Caco-2 (cell line): ENCODE results near the gene SLC16A8. TPM values are rescaled to one million over a fixed set of nuclear protein-coding genes. Genes with fewer than 3 reads are reported as not detected.
A peak's percentile ranks its signal among the peaks of the same experiment; 100 is the strongest.

ENCODE experiments used
- BruUV-seq: library from RNA; stranded (reverse); fragments of 400-500 nt; replicated peaks from 2 replicates; lab custom pipeline; 2021; lab: Mats Ljungman, UMichigan
- CTCF ChIA-PET: fragments of 300-600 bp; sonication (Branson Sonifier 250); formaldehyde crosslinking; loops from one replicate; lab custom pipeline; 2022; ENCODE audit warnings: antibody characterized with exemption; lab: Charles Lee
- POLR2A ChIA-PET: fragments of 300-600 bp; sonication (Branson Sonifier 250); formaldehyde crosslinking; loops from one replicate; lab custom pipeline; 2022; ENCODE audit warnings: antibody characterized with exemption; lab: Charles Lee
- DNase-seq, 2 experiments: peaks; one replicate each; pipeline versions ENCODE4 v3.0.0 to v3.0.0-alpha.2; 2020 to 2022
- H3K27me3 ChIP-seq: replicated peaks from 2 replicates; pipeline ENCODE4 v1.6.0; 2011; ENCODE audit warnings: low read length; ENCODE audit not compliant: control insufficient read depth, insufficient read depth
- H3K36me3 ChIP-seq: 2 replicates; pipeline ENCODE4 v1.5.1; 2011; ENCODE audit warnings: low read length; ENCODE audit not compliant: control insufficient read depth, insufficient read depth
- H3K4me1 ChIP-seq: fragments of 250-450 bp; sonication (Bioruptor Pico); 2 replicates; pipeline ENCODE4 v1.5.1; 2020; ENCODE audit warnings: mild to moderate bottlenecking
- H3K4me3 ChIP-seq: 2 replicates; pipeline ENCODE4 v1.5.1; 2011; ENCODE audit warnings: low read depth, mild to moderate bottlenecking, control low read depth, low read length
- H3K9me3 ChIP-seq: fragments of 250-450 bp; sonication (Bioruptor Pico); 2 replicates; pipeline ENCODE4 v1.5.1; 2020; ENCODE audit warnings: mild to moderate bottlenecking, moderate library complexity
- H3K27ac Mint-ChIP-seq: one replicate; pipeline ENCODE4 v1.8.0; 2022; ENCODE audit warnings: mixed read lengths; ENCODE audit not compliant: unreplicated experiment
- H3K27me3 Mint-ChIP-seq: one replicate; pipeline ENCODE4 v1.8.0; 2022; ENCODE audit warnings: mixed read lengths; ENCODE audit not compliant: insufficient read depth, unreplicated experiment
- H3K36me3 Mint-ChIP-seq: one replicate; pipeline ENCODE4 v1.8.0; 2022; ENCODE audit warnings: mild to moderate bottlenecking, mixed read lengths; ENCODE audit not compliant: insufficient read depth, unreplicated experiment
- H3K4me1 Mint-ChIP-seq: one replicate; pipeline ENCODE4 v1.8.0; 2022; ENCODE audit warnings: low read depth, mixed read lengths; ENCODE audit not compliant: unreplicated experiment
- H3K4me3 Mint-ChIP-seq: one replicate; pipeline ENCODE4 v1.8.0; 2022; ENCODE audit warnings: mild to moderate bottlenecking, moderate library complexity, mixed read lengths; ENCODE audit not compliant: unreplicated experiment
- H3K9me3 Mint-ChIP-seq: one replicate; pipeline ENCODE4 v1.8.0; 2022; ENCODE audit warnings: mixed read lengths; ENCODE audit not compliant: unreplicated experiment
- CTCF ChIP-seq, 2 experiments: fragments of 200-600 bp in 1 of 2; IDR thresholded peaks; 1 replicate in 1 of 2; 2 replicates in 1 of 2; pipeline versions ENCODE4 v1.5.1 to v1.8.0; 2011 to 2022; ENCODE audit warnings: antibody characterized with exemption in 1 of 2, control low read depth in 1 of 2, inconsistent platforms in 1 of 2, low read depth in 1 of 2, low read length in 1 of 2, mild to moderate bottlenecking in 1 of 2, moderate library complexity in 1 of 2; ENCODE audit not compliant: insufficient read depth in 1 of 2, severe bottlenecking in 1 of 2, unreplicated experiment in 1 of 2
- intact Hi-C: fragments of 100-400 bp; cut with micrococcal nuclease; formaldehyde crosslinking; loops from one replicate; pipeline ENCODE4 v1.10.0; 2022; ENCODE audit not compliant: unreplicated experiment
- total RNA-seq: library from RNA; stranded (reverse); gene quantifications from 2 replicates; pipeline ENCODE4 v1.2.3, GENCODE V29; 2022

Gene SLC16A8
- total RNA-seq, 1 experiment from 2014 or later: not detected

GRCh38 chr22:38075961-38076360 lies 8.0 kb downstream of the SLC16A8 start:
- Histone ChIP-seq H3K36me3 (peaks cover 4% of the 10 kb centered on the region), H3K9me3 (no peaks in the 10 kb centered on the region), H3K4me1 (no peaks in the 10 kb centered on the region), H3K4me3 (no peak overlapping the region), H3K27me3 (no peaks in the 10 kb centered on the region)
- Mint-ChIP-seq H3K27ac (no peak overlapping the region), H3K36me3 (peaks cover 3% of the 10 kb centered on the region), H3K4me3 (no peak overlapping the region), H3K9me3 (no peaks in the 10 kb centered on the region), H3K27me3 (no peaks in the 10 kb centered on the region), H3K4me1 (no peaks in the 10 kb centered on the region)
- intact Hi-C loops: no loop called here
- no TSS peak for BruUV-seq
- POLR2A ChIA-PET: no interaction called here
- CTCF ChIA-PET: no interaction called here
- no peak for DNase-seq
- no peak for TF ChIP-seq CTCF (IDR thresholded peaks at IDR 0.05; ENCODE audit: insufficient read depth in 1 of 2, low read depth in 1 of 2, low read length in 1 of 2, severe bottlenecking in 1 of 2, unreplicated experiment in 1 of 2)

GRCh38 chr22:38075105-38075825 lies 8.7 kb downstream of the SLC16A8 start:
- peaks cover 4% of the 10 kb centered on the region for H3K36me3 ChIP-seq
- peaks cover 6% of the 10 kb centered on the region for H3K36me3 Mint-ChIP-seq
- no peaks in the 10 kb centered on the region for H3K9me3 Mint-ChIP-seq
- TF ChIP-seq CTCF (IDR thresholded peaks at IDR 0.05; ENCODE audit: insufficient read depth in 1 of 2, low read depth in 1 of 2, low read length in 1 of 2, severe bottlenecking in 1 of 2, unreplicated experiment in 1 of 2): no peak
- intact Hi-C loops: no loop called here
- TSS peak; percentile 8 for BruUV-seq
- no peak overlapping the region for H3K27ac Mint-ChIP-seq
- H3K4me1 ChIP-seq: no peaks in the 10 kb centered on the region
- no peaks in the 10 kb centered on the region for H3K27me3 Mint-ChIP-seq
- no peak overlapping the region for H3K4me3 ChIP-seq
- H3K27me3 ChIP-seq: no peaks in the 10 kb centered on the region
- ChIA-PET POLR2A (no interaction called here), CTCF (interaction anchor here (0.8 kb wide), 1 partner anchor 23 kb away, joined by 3 read pairs; no protein-coding TSS in a partner anchor)
- no peaks in the 10 kb centered on the region for H3K9me3 ChIP-seq
- no peak overlapping the region for H3K4me3 Mint-ChIP-seq
- DNase-seq: no peak
- H3K4me1 Mint-ChIP-seq: no peaks in the 10 kb centered on the region

GRCh38 chr22:38074181-38075104 lies 9.5 kb downstream of the SLC16A8 start:
- no peak for TF ChIP-seq CTCF (IDR thresholded peaks at IDR 0.05; ENCODE audit: insufficient read depth in 1 of 2, low read depth in 1 of 2, low read length in 1 of 2, severe bottlenecking in 1 of 2, unreplicated experiment in 1 of 2)

More at GRCh38 chr22:38074181-38075104, 9.5 kb downstream of the SLC16A8 start:
- Mint-ChIP-seq H3K9me3 (no peaks in the 10 kb centered on the region), H3K4me3 (no peak overlapping the region), H3K4me1 (no peaks in the 10 kb centered on the region), H3K27ac (no peak overlapping the region), H3K36me3 (peaks cover 6% of the 10 kb centered on the region), H3K27me3 (no peaks in the 10 kb centered on the region)
- Histone ChIP-seq H3K36me3 (peaks cover 4% of the 10 kb centered on the region), H3K4me1 (no peaks in the 10 kb centered on the region), H3K4me3 (no peak overlapping the region), H3K27me3 (no peaks in the 10 kb centered on the region), H3K9me3 (no peaks in the 10 kb centered on the region)
- ChIA-PET CTCF (interaction anchor here (0.8 kb wide), 1 partner anchor 22 kb away, joined by 3 read pairs; no protein-coding TSS in a partner anchor), POLR2A (no interaction called here)
- no peak for DNase-seq
- intact Hi-C loops: no loop called here
- BruUV-seq: no TSS peak
